ENCODE results near the gene SLCO6A1. TPM values are rescaled to one million over a fixed set of nuclear protein-coding genes. Genes with fewer than 3 reads are reported as not detected.

SLCO6A1 gene
- not detected in 2 replicates for total RNA-seq

GRCh38 chr5:102498271-102499034, at the start of gene SLCO6A1:
TSS of gene SLCO6A1 (minus strand) at chr5:102499001. CDS start at chr5:102498844, 157 bp downstream.

Other genes with a start within 250 kb of the SLCO6A1 start
- gene SLCO4C1, start 202.7 kb downstream of the SLCO6A1 start, total RNA-seq: under 0.01 TPM in 1 of 2 replicates, not detected in the other